Adipose tissue (tissue), 3 donors: ENCODE results near the gene LRRC7. TPM values are rescaled to one million over a fixed set of nuclear protein-coding genes. Genes with fewer than 3 reads are reported as not detected.

ENCODE experiments used
- H3K27ac ChIP-seq: one replicate; pipeline ENCODE4 v1.5.1; 2013; ENCODE audit warnings: low read depth, low read length
- WGBS, 3 donors: extraction: QIAGEN DNeasy Blood & Tissue Kit; methylation state at CpG; one replicate each; pipeline ENCODE4 v1.1.7; 2013; 5-methylcytosine and 5-hydroxymethylcytosine counted together
- polyA plus RNA-seq, 3 donors: library from polyadenylated mRNA; stranded (reverse); fragments of 200-250 nt; gene quantifications; one replicate each; pipeline ENCODE4 v1.2.3, GENCODE V29; 2013
- donor health status: healthy with polysubstance abuse.
- donor health status: Bipolar disorder and iron deficiency.
- donor health status: healthy.

The LRRC7 gene
- polyA plus RNA-seq, 3 donors = 0.04 to 0.22 TPM; not detected in 1

- no peak overlapping the region for H3K27ac ChIP-seq
- WGBS, 3 donors = 93 to 98% (median 93%) methylated on average over 1 of the region's 1 CpG
Observed at GRCh38 chr1:70086897-70087296, 519.2 kb downstream of the LRRC7 start.

- 69 to 90% (median 84%) methylated on average over 3 of the region's 3 CpGs for WGBS, 3 donors
- H3K27ac ChIP-seq = no peak overlapping the region
Observed at GRCh38 chr1:70090141-70090540, 522.4 kb downstream of the LRRC7 start.

- 76 to 92% (median 84%) methylated on average over 2 of the region's 2 CpGs for WGBS, 3 donors
- H3K27ac ChIP-seq = no peak overlapping the region
Observed at GRCh38 chr1:70090875-70091274, 523.2 kb downstream of the LRRC7 start.

- H3K27ac ChIP-seq = no peak overlapping the region
Observed at GRCh38 chr1:70091811-70092210, 524.1 kb downstream of the LRRC7 start.

GRCh38 chr1:70092526-70092925 lies 524.8 kb downstream of the LRRC7 start:
- no peak overlapping the region for H3K27ac ChIP-seq
- WGBS, 3 donors = 54 to 82% (median 80%) methylated on average over 3 of the region's 3 CpGs

GRCh38 chr1:70093250-70093975 lies 525.7 kb downstream of the LRRC7 start:
- no peak overlapping the region for H3K27ac ChIP-seq

GRCh38 chr1:70101231-70101630 lies 533.5 kb downstream of the LRRC7 start:
- 46 to 66% (median 58%) methylated on average over 2 of the region's 2 CpGs for WGBS, 3 donors
- H3K27ac ChIP-seq = no peak overlapping the region

GRCh38 chr1:70101774-70102173 lies 534.1 kb downstream of the LRRC7 start:
- H3K27ac ChIP-seq = no peak overlapping the region
- WGBS, 3 donors = 59 to 89% (median 85%) methylated on average over 1 of the region's 1 CpG

- H3K27ac ChIP-seq = no peak overlapping the region
- 85 to 87% (median 87%) methylated on average over 1 of the region's 1 CpG for WGBS, 3 donors
Observed at GRCh38 chr1:70103770-70104169, 536.0 kb downstream of the LRRC7 start.

GRCh38 chr1:70109241-70109640 lies 541.5 kb downstream of the LRRC7 start:
- 91 to 94% (median 92%) methylated on average over 5 of the region's 5 CpGs for WGBS, 3 donors
- no peak overlapping the region for H3K27ac ChIP-seq

GRCh38 chr1:70112838-70113237 lies 545.1 kb downstream of the LRRC7 start:
- H3K27ac ChIP-seq = no peak overlapping the region
- 71 to 91% (median 85%) methylated on average over 5 of the region's 5 CpGs for WGBS, 3 donors

- H3K27ac ChIP-seq = no peak overlapping the region
- WGBS, 3 donors = 80 to 91% (median 85%) methylated on average over 3 of the region's 3 CpGs
Observed at GRCh38 chr1:70115315-70115714, 547.6 kb downstream of the LRRC7 start.

- no peak overlapping the region for H3K27ac ChIP-seq
Observed at GRCh38 chr1:70117046-70117445, 549.3 kb downstream of the LRRC7 start.

- H3K27ac ChIP-seq = no peak overlapping the region
- WGBS, 3 donors = 69 to 83% (median 74%) methylated on average over 3 of the region's 3 CpGs
Observed at GRCh38 chr1:70134148-70134547, 566.4 kb downstream of the LRRC7 start.

GRCh38 chr1:70140343-70140742 lies 572.6 kb downstream of the LRRC7 start:
- no peak overlapping the region for H3K27ac ChIP-seq

GRCh38 chr1:70140894-70141293 lies 573.2 kb downstream of the LRRC7 start:
- WGBS, 3 donors = 68 to 71% (median 68%) methylated on average over 3 of the region's 3 CpGs
- H3K27ac ChIP-seq = no peak overlapping the region

- 55 to 67% (median 65%) methylated on average over 2 of the region's 2 CpGs for WGBS, 3 donors
- H3K27ac ChIP-seq = no peak overlapping the region
Observed at GRCh38 chr1:70142075-70142474, 574.4 kb downstream of the LRRC7 start.

GRCh38 chr1:70143048-70143659 lies 575.4 kb downstream of the LRRC7 start:
- no peak overlapping the region for H3K27ac ChIP-seq
- WGBS, 3 donors = 56 to 68% (median 67%) methylated on average over 4 of the region's 4 CpGs

GRCh38 chr1:70146488-70146887 lies 578.8 kb downstream of the LRRC7 start:
- no peak overlapping the region for H3K27ac ChIP-seq

GRCh38 chr1:70150444-70150843 lies 582.7 kb downstream of the LRRC7 start:
- 58 to 97% (median 90%) methylated on average over 1 of the region's 1 CpG for WGBS, 3 donors
- no peak overlapping the region for H3K27ac ChIP-seq
